HK-2 (cell line): ENCODE data around the gene DISP3.

Experiments
- DNase-seq: peaks from one replicate; pipeline ENCODE4 v3.0.0-alpha.2; 2018; ENCODE audit not compliant: unreplicated experiment

The DISP3 gene

GRCh38 chr1:11515368-11516300, 36.7 kb downstream of the DISP3 start:
- DNase-seq, result no peak

- no peak for DNase-seq
These were observed 38.1 kb downstream of the DISP3 start for GRCh38 chr1:11516961-11517635.

- DNase-seq, result no peak
These were observed 39.2 kb downstream of the DISP3 start for GRCh38 chr1:11518016-11518701.

- DNase-seq, result no peak
These were observed 40.1 kb downstream of the DISP3 start for GRCh38 chr1:11518791-11519628.

- DNase-seq, result no peak
These were observed 40.7 kb downstream of the DISP3 start for GRCh38 chr1:11519629-11520031.

GRCh38 chr1:11520531-11521233, 41.7 kb downstream of the DISP3 start:
- DNase-seq, result no peak

GRCh38 chr1:11521582-11522399, 42.8 kb downstream of the DISP3 start:
- DNase-seq, result no peak

- DNase-seq, result no peak
These were observed 43.7 kb downstream of the DISP3 start for GRCh38 chr1:11522400-11523235.

- no peak for DNase-seq
These were observed 44.3 kb downstream of the DISP3 start for GRCh38 chr1:11523261-11523660.

GRCh38 chr1:11523746-11524464, 45.0 kb downstream of the DISP3 start:
- no peak for DNase-seq

GRCh38 chr1:11524465-11525150, 45.7 kb downstream of the DISP3 start:
- DNase-seq, result no peak

- DNase-seq, result no peak
These were observed 46.2 kb downstream of the DISP3 start for GRCh38 chr1:11525151-11525505.

- no peak for DNase-seq
These were observed 46.6 kb downstream of the DISP3 start for GRCh38 chr1:11525516-11525915.

- no peak for DNase-seq
These were observed 47.3 kb downstream of the DISP3 start for GRCh38 chr1:11526071-11526895.

- DNase-seq, result no peak
These were observed 48.8 kb downstream of the DISP3 start for GRCh38 chr1:11527541-11528452.
